H1 (cell line): ENCODE results near the gene COL2A1.

Experiments
- CREB1 ChIP-seq: IDR thresholded peaks from 2 replicates; pipeline ENCODE4 v1.6.1; 2012; ENCODE audit warnings: inconsistent platforms
- EZH2 ChIP-seq: fragments of 200-600 bp; sonication (generic); IDR thresholded peaks from 2 replicates; pipeline ENCODE4 v1.7.1; 2012; ENCODE audit warnings: low read depth, mild to moderate bottlenecking, moderate library complexity, low read length, inconsistent platforms; ENCODE audit not compliant: severe bottlenecking
- SIRT6 ChIP-seq: IDR thresholded peaks from one replicate; pipeline ENCODE4 v1.7.1; 2012; ENCODE audit warnings: low read length, inconsistent platforms
- SRF ChIP-seq: IDR thresholded peaks from 2 replicates; pipeline ENCODE4 v1.6.1; 2011; ENCODE audit warnings: mild to moderate bottlenecking, low read depth, low read length, moderate library complexity
- ZNF274 ChIP-seq: IDR thresholded peaks from 2 replicates; pipeline ENCODE4 v1.7.0; 2012; ENCODE audit warnings: low read length, borderline replicate concordance; ENCODE audit errors: extremely low read depth
- TF ChIP-seq, protein P1 (sequence below), 3 experiments: IDR thresholded peaks; 1 replicate in 2 of 3; 2 replicates in 1 of 3; pipeline versions ENCODE4 v1.5.1 to v1.6.1; 2011; ENCODE audit warnings: low read length in 3 of 3, mild to moderate bottlenecking in 3 of 3, inconsistent platforms in 2 of 3, low read depth in 1 of 3, moderate library complexity in 1 of 3; ENCODE audit not compliant: insufficient read depth in 1 of 3; ENCODE audit errors: control extremely low read depth in 1 of 3

DNA sequence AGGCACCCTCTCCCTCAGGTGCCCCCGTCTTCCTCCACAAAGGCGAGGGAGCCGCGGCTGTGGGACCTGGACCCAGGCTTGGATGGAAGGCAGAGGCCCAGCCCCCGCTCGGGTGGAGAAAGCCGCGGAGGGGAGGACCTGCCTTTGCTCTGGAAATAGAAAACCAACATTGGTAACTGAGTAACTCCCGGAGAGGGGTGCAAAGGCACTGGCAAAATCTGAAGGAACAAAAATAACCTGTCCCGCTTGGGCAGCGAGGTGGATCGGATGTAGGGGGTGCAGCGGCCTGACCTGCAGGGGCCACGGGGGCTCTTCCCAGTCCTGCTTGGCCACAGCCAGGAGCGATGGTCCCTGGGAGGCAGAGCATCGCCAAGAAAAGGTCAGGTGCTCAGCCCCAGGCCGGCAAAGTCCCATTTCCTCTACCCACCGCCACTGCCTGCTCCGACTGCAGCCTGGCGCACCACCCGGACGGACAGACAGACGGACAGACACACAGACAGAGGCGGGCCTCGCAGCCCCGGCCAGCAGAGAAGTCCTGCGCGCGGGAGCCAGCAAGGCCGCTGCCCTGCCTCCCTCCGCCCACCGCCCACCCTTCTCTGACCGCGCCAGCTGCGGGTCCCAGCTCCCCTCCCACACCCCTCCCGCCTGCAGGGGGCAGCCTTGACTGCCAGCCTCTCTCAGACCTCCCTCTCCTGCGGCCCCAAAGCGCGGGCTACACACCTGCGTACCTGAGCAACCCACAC is 62.2 kb downstream of the COL2A1 start:
- peak; percentile 36; the same call in 1 of the 2 replicates for TF ChIP-seq CREB1
- no peak for TF ChIP-seq EZH2
- TF ChIP-seq, protein P1, sequence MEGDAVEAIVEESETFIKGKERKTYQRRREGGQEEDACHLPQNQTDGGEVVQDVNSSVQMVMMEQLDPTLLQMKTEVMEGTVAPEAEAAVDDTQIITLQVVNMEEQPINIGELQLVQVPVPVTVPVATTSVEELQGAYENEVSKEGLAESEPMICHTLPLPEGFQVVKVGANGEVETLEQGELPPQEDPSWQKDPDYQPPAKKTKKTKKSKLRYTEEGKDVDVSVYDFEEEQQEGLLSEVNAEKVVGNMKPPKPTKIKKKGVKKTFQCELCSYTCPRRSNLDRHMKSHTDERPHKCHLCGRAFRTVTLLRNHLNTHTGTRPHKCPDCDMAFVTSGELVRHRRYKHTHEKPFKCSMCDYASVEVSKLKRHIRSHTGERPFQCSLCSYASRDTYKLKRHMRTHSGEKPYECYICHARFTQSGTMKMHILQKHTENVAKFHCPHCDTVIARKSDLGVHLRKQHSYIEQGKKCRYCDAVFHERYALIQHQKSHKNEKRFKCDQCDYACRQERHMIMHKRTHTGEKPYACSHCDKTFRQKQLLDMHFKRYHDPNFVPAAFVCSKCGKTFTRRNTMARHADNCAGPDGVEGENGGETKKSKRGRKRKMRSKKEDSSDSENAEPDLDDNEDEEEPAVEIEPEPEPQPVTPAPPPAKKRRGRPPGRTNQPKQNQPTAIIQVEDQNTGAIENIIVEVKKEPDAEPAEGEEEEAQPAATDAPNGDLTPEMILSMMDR (IDR thresholded peaks at IDR 0.05; ENCODE audit: control extremely low read depth in 1 of 3, insufficient read depth in 1 of 3, low read depth in 1 of 3, low read length in 3 of 3): peak in 2 of 3 experiments; percentile 66 to 76; a peak in 3 of 4 replicates
- no peak for TF ChIP-seq SRF
- no peak for TF ChIP-seq ZNF274
- no peak for TF ChIP-seq SIRT6
